ENCODE results near the gene HAT1. TPM values are rescaled to one million over a fixed set of nuclear protein-coding genes. Genes with fewer than 3 reads are reported as not detected.

The HAT1 gene
- total RNA-seq, 4 donors from 2014 or later, result 34.0 to 68.7 (median 50.4) TPM

DNA sequence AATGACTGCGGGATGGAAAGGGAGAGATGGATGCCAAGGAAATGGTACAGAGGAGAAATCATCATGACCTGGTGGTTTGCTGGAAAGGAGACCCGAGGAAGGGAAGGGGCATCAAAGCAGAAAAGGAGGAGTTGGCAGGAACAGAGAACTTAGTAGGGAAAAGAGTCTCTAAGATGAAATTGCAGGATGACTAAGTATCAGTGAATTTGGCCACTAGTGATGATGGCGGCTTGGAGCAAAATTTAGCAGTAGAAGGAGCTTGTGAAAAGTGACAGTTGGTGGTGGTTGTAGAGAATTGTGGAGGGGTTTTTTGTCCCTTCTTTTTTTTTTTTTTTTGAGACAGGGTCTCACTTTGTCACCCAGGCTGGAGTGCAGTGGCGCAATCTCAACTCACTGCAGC is 87.6 kb downstream of the HAT1 start:
- H3K9me3 ChIP-seq, result no peaks in the 10 kb centered on the region
- no peaks in the 10 kb centered on the region for H3K36me3 ChIP-seq
- no peak for DNase-seq
- WGBS, 2 donors, result 92 to 98% methylated on average over 4 of the region's 4 CpGs
- H3K27me3 ChIP-seq, result no peaks in the 10 kb centered on the region
- no peaks in the 10 kb centered on the region for H3K4me1 ChIP-seq
- no peak overlapping the region for H3K27ac ChIP-seq
- TF ChIP-seq CTCF (IDR thresholded peaks at IDR 0.05) (no peak), POLR2A (IDR thresholded peaks at IDR 0.05) (no peak)
- no peak overlapping the region for H3K4me3 ChIP-seq (replicated peaks in 1 of 3)
- intact Hi-C loops (cut with DNase I), result no loop called here

GRCh38 chr2:172011812-172012575 is 89.7 kb downstream of the HAT1 start:
- no peaks in the 10 kb centered on the region for H3K36me3 ChIP-seq
- intact Hi-C loops (cut with DNase I), result no loop called here
- no peaks in the 10 kb centered on the region for H3K27me3 ChIP-seq
- no peak overlapping the region for H3K4me3 ChIP-seq (replicated peaks in 1 of 3)
- no peaks in the 10 kb centered on the region for H3K4me1 ChIP-seq
- no peak for TF ChIP-seq POLR2A (IDR thresholded peaks at IDR 0.05)
- TF ChIP-seq CTCF (IDR thresholded peaks at IDR 0.05), result no peak
- 82 to 84% methylated on average over 11 of the region's 11 CpGs for WGBS, 2 donors
- DNase-seq, result no peak
- H3K9me3 ChIP-seq, result no peaks in the 10 kb centered on the region
- no peak overlapping the region for H3K27ac ChIP-seq

- no peaks in the 10 kb centered on the region for H3K36me3 ChIP-seq
- WGBS, 2 donors, result 68 to 77% methylated on average over 9 of the region's 9 CpGs
- H3K27me3 ChIP-seq, result no peaks in the 10 kb centered on the region
- no peak overlapping the region for H3K27ac ChIP-seq
- no peak for DNase-seq
- no peaks in the 10 kb centered on the region for H3K9me3 ChIP-seq
- intact Hi-C loops (cut with DNase I), result no loop called here
- TF ChIP-seq CTCF (IDR thresholded peaks at IDR 0.05) (no peak), POLR2A (IDR thresholded peaks at IDR 0.05) (no peak)
- no peaks in the 10 kb centered on the region for H3K4me1 ChIP-seq
- no peak overlapping the region for H3K4me3 ChIP-seq (replicated peaks in 1 of 3)
These were observed 90.6 kb downstream of the HAT1 start for GRCh38 chr2:172012677-172013391.

DNA sequence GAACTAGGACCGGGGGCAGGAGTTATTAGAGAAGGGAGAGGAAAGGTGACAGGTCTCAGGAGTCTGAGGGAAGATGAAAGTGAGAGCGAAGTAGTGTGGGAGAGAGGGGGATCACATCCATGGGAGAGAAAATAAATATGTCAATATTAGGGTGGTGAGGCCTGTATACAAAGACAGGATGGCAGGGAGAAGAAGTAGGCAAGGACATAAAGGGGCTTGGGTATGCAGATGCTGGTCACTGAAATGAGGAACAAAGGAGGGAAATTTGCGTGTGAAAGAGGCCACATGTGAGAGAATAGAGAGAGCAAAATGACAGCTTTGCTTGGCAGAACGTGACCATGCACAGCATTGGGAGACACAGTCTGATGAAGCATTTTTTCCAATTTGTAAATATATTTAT is 91.1 kb downstream of the HAT1 start:
- H3K9me3 ChIP-seq, result no peaks in the 10 kb centered on the region
- DNase-seq, result no peak
- no peaks in the 10 kb centered on the region for H3K36me3 ChIP-seq
- H3K27me3 ChIP-seq, result no peaks in the 10 kb centered on the region
- H3K27ac ChIP-seq, result no peak overlapping the region
- WGBS, 2 donors, result 83 to 84% methylated on average over 4 of the region's 4 CpGs
- TF ChIP-seq CTCF (IDR thresholded peaks at IDR 0.05), result no peak
- no peaks in the 10 kb centered on the region for H3K4me1 ChIP-seq
- intact Hi-C loops (cut with DNase I), result no loop called here
- no peak overlapping the region for H3K4me3 ChIP-seq (replicated peaks in 1 of 3)

Data from thyroid gland (tissue), 4 donors.